Left lung (tissue), 10 donors: ENCODE results near the gene MAZ. TPM values are rescaled to one million over a fixed set of nuclear protein-coding genes. Genes with fewer than 3 reads are reported as not detected.

Experiments used
- ATAC-seq: fragments of 200-7000 bp; cut with Tn5 transposase; one replicate; pipeline ENCODE4 v1.9.1; 2020; ENCODE audit warnings: moderate library complexity
- DNase-seq, 4 donors: peaks; one replicate each; pipeline ENCODE4 v3.0.0-alpha.2; 2013 to 2020
- H3K27ac ChIP-seq, 2 donors: fragments of 200-600 bp; sonication (generic) in 1 of 2; one replicate each; pipeline versions ENCODE4 v1.5.0 to v1.8.0; 2020 to 2021
- H3K27me3 ChIP-seq, 2 donors: fragments of 200-600 bp; sonication (generic) in 1 of 2; one replicate each; pipeline versions ENCODE4 v1.5.0 to v1.8.0; 2020 to 2021
- H3K36me3 ChIP-seq, 2 donors: fragments of 200-600 bp; sonication (generic) in 1 of 2; one replicate each; pipeline versions ENCODE4 v1.5.0 to v1.8.0; 2020 to 2021
- H3K4me1 ChIP-seq, 2 donors: fragments of 200-600 bp; one replicate each; pipeline ENCODE4 v1.8.0; 2021
- H3K4me3 ChIP-seq, 2 donors: fragments of 200-600 bp; sonication (generic) in 1 of 2; one replicate each; pipeline versions ENCODE4 v1.5.0 to v1.8.0; 2020 to 2021; ENCODE audit warnings: mild to moderate bottlenecking in 1 of 2
- H3K9me3 ChIP-seq, 2 donors: fragments of 200-600 bp; sonication (generic) in 1 of 2; one replicate each; pipeline versions ENCODE4 v1.5.0 to v1.8.0; 2020 to 2021
- CTCF ChIP-seq, 2 donors: fragments of 200-600 bp; sonication (generic) in 1 of 2; IDR thresholded peaks; one replicate each; pipeline versions ENCODE4 v1.5.0 to v1.8.0; 2021; ENCODE audit warnings: antibody characterized with exemption in 2 of 2
- intact Hi-C, 2 donors: fragments of 100-400 bp; cut with DNase I; formaldehyde crosslinking; loops; one replicate each; pipeline versions ENCODE4 v1.11.2 to v1.14.2; 2022
- polyA plus RNA-seq, 6 donors: library from polyadenylated mRNA; unstranded; fragments of 120-200 nt; gene quantifications; one replicate each; pipeline ENCODE4 v1.2.1, GENCODE V29; 2013; ENCODE audit not compliant: insufficient read length in 6 of 6
- total RNA-seq, 2 donors: library from RNA; stranded (reverse); fragmentation: NEBNext Ultra II Directional; extraction: Animal tissue kit (Norgen Biotek cat#: 25700); gene quantifications; one replicate each; pipeline ENCODE4 v1.2.1, GENCODE V29; 2021
- donor health status: DM: no; HTN: yes; CAD: no.
- donor health status: DM: no; HTN: no; CAD: no.

Gene MAZ
- total and polyA plus RNA-seq, 8 donors = 193 to 353 (median 287) TPM

DNA sequence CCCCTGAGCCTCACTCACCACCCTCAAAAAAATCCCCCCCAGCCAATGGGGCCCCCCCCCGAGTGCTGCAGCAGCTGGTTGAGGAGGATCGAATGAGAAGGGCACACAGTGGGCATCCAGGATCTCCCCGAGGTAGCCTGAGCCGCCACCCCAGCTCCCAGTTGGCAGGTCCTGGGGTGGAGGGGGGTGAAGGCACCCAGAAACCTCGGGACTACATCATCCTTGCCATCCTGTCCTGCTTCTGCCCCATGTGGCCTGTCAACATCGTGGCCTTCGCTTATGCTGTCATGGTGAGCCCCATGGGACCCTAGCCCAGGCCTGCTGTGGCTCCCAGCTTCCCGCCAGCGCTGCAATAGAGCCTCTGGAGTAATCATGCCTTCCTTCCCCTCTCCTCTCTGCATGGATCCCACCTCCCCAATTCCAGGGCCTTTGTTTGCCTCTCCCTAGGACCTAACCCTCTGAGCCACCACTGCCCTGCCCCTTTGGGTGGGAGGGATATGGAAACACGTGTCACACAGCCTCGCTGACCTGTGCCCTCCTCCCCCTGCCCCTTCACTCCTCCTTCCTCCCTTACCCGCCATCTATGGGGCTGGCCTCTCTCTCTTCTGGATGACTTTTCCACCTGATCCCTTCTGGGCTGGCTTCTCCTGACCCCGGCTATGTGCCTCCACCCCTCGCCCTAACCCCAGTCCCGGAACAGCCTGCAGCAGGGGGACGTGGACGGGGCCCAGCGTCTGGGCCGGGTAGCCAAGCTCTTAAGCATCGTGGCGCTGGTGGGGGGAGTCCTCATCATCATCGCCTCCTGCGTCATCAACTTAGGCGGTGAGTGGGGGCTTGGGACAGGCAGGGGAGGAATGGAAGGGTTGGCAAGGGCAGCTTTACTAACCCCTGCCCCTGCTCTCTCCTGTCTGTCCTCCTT, 7.6 kb downstream of the MAZ start:
- Histone ChIP-seq H3K4me1 (peaks cover 35 to 81% of the 10 kb centered on the region in 2 donors), H3K27me3 (peaks cover 0 to 20% of the 10 kb centered on the region in 2 donors), H3K4me3 (no peak overlapping the region), H3K27ac (peak overlapping the region in 1 of 2 donors; percentile 3), H3K9me3 (no peaks in the 10 kb centered on the region), H3K36me3 (peaks cover 0 to 26% of the 10 kb centered on the region in 2 donors)
- intact Hi-C loops = no loop called here
- TF ChIP-seq CTCF (IDR thresholded peaks at IDR 0.05) = no peak
- DNase-seq (no peak), ATAC-seq (no peak)

- H3K9me3 ChIP-seq = no peaks in the 10 kb centered on the region
- no peak overlapping the region for H3K4me3 ChIP-seq
- H3K36me3 ChIP-seq = peaks cover 0 to 19% of the 10 kb centered on the region in 2 donors
- peak overlapping the region in 1 of 2 donors; percentile 3 for H3K27ac ChIP-seq
- ATAC-seq (no peak), DNase-seq (no peak)
- TF ChIP-seq CTCF (IDR thresholded peaks at IDR 0.05) = no peak
- intact Hi-C loops = no loop called here
- H3K4me1 ChIP-seq = peaks cover 33 to 80% of the 10 kb centered on the region in 2 donors
- H3K27me3 ChIP-seq = peaks cover 0 to 20% of the 10 kb centered on the region in 2 donors
These were observed 8.3 kb downstream of the MAZ start for GRCh38 chr16:29814592-29814991.

DNA sequence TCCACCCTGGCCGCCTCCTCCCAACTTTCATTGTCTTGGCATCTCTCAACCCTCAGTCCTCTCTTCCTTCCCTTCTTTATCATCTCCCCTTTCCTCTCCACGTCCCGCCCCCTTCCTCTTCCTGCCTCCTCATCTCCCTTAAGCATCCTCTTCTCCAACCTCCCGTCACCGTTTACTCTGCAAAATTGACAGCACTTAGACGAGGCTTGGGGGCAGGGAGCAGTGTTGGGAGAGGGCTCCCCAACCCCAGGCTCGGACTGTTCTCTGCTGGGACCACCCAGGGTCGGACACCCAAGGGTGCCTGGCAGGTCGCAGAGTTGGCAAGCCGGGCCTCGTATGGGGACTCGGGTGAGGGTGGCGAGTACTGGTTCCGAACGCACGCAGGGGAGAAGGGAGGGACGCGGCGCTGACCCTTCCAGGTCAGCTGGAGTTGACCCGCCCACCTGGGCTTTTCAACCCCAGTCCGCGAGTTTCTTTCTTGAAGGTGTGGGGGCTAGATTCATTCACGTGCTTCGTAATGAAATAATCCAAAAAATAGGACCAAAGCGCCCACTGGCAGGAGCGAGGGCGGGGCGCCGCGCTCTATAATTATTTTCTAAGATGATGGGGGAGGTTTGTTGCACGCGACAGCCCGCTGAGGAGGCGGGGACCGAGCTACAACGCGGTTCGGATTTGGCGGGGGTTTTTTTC, 8.8 kb downstream of the MAZ start:
- peaks cover 0 to 13% of the 10 kb centered on the region in 2 donors for H3K36me3 ChIP-seq
- no peak for TF ChIP-seq CTCF (IDR thresholded peaks at IDR 0.05)
- H3K9me3 ChIP-seq = no peaks in the 10 kb centered on the region

GRCh38 chr16:29815793-29816693, 9.7 kb downstream of the MAZ start, which contains the start of gene PAGR1:
TSS of gene PAGR1 (plus strand) at chr16:29816152. CDS start at chr16:29816526, 374 bp downstream.
- peaks cover 0 to 20% of the 10 kb centered on the region in 2 donors for H3K27me3 ChIP-seq
- peaks cover 0 to 9% of the 10 kb centered on the region in 2 donors for H3K36me3 ChIP-seq
- DNase-seq (peak; percentile 99 to 100 (median 100)), ATAC-seq (peak; percentile 75)
- no peaks in the 10 kb centered on the region for H3K9me3 ChIP-seq
- peak within 1 kb of the TSS; percentile 97 for H3K27ac ChIP-seq
- intact Hi-C loops = no loop called here
- H3K4me3 ChIP-seq = peak within 1 kb of the TSS; percentile 75 to 84
- H3K4me1 ChIP-seq = peaks cover 26 to 74% of the 10 kb centered on the region in 2 donors
- peak; percentile 71 to 88 for TF ChIP-seq CTCF (IDR thresholded peaks at IDR 0.05)

More for the DNA sequence above, 8.8 kb downstream of the MAZ start:
- intact Hi-C loops = no loop called here
- Histone ChIP-seq H3K4me3 (peak overlapping the region; percentile 75 to 84), H3K27ac (peak overlapping the region; percentile 97), H3K27me3 (peaks cover 0 to 20% of the 10 kb centered on the region in 2 donors), H3K4me1 (peaks cover 34 to 80% of the 10 kb centered on the region in 2 donors)
- ATAC-seq = no peak
- DNase-seq = no peak
